Ovary (tissue), 3 donors: Measurements from ENCODE around the gene GLCCI1.

Experiments
- EP300 ChIP-seq: sonication (generic); formaldehyde crosslinking; IDR thresholded peaks from one replicate; pipeline ENCODE4 v1.6.1; 2017; ENCODE audit warnings: antibody characterized with exemption
- POLR2A ChIP-seq: fragments of 450-650 bp; IDR thresholded peaks from one replicate; pipeline ENCODE4 v1.6.1; 2017; ENCODE audit warnings: antibody characterized with exemption, mild to moderate bottlenecking, moderate library complexity
- TF ChIP-seq, protein P1 (sequence below), 3 donors: fragments of 450-650 bp in 2 of 3; fragments of 200-600 bp in 1 of 3; IDR thresholded peaks; one replicate each; pipeline versions ENCODE4 v1.5.1 to v1.8.0; 2016 to 2022; ENCODE audit warnings: antibody characterized with exemption in 3 of 3, mild to moderate bottlenecking in 1 of 3
- donor health status: DM: no; HTN: no; CAD: no.

DNA sequence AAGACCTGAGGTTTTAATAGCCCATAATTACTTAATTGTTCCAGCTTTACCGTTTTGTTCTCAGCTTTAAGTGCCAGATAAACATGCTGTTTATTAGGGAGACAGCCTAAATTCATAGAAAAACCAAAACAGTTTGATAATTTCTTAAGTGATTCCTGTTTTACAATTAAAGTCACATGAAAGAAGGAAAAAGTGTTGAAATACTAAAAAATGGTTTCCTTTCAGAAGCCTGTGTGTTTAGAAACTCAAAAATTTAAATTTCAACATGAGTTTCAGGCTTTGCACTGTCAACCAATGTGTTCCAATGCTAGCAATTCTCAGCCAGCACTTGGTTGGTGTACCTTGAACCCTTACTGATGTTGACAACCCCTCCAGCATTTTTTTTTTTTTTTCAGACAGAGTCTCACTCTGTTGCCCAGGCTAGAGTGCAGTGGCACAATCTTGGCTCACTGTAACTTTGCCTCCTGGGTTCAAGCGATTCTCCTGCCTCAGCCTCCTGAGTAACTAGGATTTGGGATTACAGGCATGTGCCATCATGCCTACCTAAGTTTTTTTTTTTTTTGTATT, 158.1 kb downstream of the GLCCI1 start:
- TF ChIP-seq EP300 (no peak), POLR2A (no peak)
- TF ChIP-seq, protein P1, sequence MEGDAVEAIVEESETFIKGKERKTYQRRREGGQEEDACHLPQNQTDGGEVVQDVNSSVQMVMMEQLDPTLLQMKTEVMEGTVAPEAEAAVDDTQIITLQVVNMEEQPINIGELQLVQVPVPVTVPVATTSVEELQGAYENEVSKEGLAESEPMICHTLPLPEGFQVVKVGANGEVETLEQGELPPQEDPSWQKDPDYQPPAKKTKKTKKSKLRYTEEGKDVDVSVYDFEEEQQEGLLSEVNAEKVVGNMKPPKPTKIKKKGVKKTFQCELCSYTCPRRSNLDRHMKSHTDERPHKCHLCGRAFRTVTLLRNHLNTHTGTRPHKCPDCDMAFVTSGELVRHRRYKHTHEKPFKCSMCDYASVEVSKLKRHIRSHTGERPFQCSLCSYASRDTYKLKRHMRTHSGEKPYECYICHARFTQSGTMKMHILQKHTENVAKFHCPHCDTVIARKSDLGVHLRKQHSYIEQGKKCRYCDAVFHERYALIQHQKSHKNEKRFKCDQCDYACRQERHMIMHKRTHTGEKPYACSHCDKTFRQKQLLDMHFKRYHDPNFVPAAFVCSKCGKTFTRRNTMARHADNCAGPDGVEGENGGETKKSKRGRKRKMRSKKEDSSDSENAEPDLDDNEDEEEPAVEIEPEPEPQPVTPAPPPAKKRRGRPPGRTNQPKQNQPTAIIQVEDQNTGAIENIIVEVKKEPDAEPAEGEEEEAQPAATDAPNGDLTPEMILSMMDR (IDR thresholded peaks at IDR 0.05), result no peak
